Cardiac muscle cell (in vitro differentiated cells and primary cell): Measurements from ENCODE around the gene CGB1. TPM values are rescaled to one million over a fixed set of nuclear protein-coding genes. Genes with fewer than 3 reads are reported as not detected.
A peak's percentile ranks its signal among the peaks of the same experiment; 100 is the strongest.
"Not testable (repeated sequence)": the region's sequence is repeated elsewhere in the genome, so short reads cannot be mapped to it uniquely, and the experiment has no call there.

ENCODE experiments used
- DNase-seq, 2 donors: peaks; one replicate each; pipeline versions ENCODE4 v3.0.0 to v3.0.0-alpha.2; 2010 to 2017; ENCODE audit warnings: low read depth in 1 of 2, low spot score in 1 of 2
- H3K27ac ChIP-seq: fragments of 200-600 bp; sonication (generic); 2 replicates; pipeline ENCODE4 v1.5.1; 2016
- H3K27me3 ChIP-seq: fragments of 200-600 bp; sonication (generic); 2 replicates; pipeline ENCODE4 v1.6.0; 2016; ENCODE audit warnings: control low read depth
- H3K36me3 ChIP-seq: fragments of 200-600 bp; sonication (generic); 2 replicates; pipeline ENCODE4 v1.5.1; 2016; ENCODE audit warnings: control low read depth
- H3K4me1 ChIP-seq: fragments of 200-600 bp; sonication (generic); 2 replicates; pipeline ENCODE4 v1.8.1; 2017; ENCODE audit warnings: low read depth, mild to moderate bottlenecking, mixed run types
- H3K4me3 ChIP-seq: fragments of 200-600 bp; sonication (generic); 2 replicates; pipeline ENCODE4 v1.5.1; 2016; ENCODE audit warnings: mild to moderate bottlenecking
- H3K9me3 ChIP-seq: fragments of 200-600 bp; sonication (generic); 2 replicates; pipeline ENCODE4 v1.5.1; 2017; ENCODE audit warnings: low read depth, mild to moderate bottlenecking, control low read depth
- CTCF ChIP-seq: IDR thresholded peaks from 2 replicates; pipeline ENCODE4 v1.5.1; 2012; ENCODE audit warnings: low read depth, mild to moderate bottlenecking, low read length
- polyA plus RNA-seq: library from polyadenylated mRNA; unstranded; fragments of >200 nt; fragmentation: Nextera tagmentation; extraction: Ambion mirVana; gene quantifications from 2 replicates; pipeline ENCODE4 v1.2.1, GENCODE V29; 2016
- total RNA-seq: library from RNA; depleted of rRNA; stranded (reverse); fragments of >200 nt; gene quantifications from 2 replicates; pipeline ENCODE4 v1.2.3, GENCODE V29; 2016

The CGB1 gene
- total and polyA plus RNA-seq, 2 experiments from 2014 or later = not detected

DNA sequence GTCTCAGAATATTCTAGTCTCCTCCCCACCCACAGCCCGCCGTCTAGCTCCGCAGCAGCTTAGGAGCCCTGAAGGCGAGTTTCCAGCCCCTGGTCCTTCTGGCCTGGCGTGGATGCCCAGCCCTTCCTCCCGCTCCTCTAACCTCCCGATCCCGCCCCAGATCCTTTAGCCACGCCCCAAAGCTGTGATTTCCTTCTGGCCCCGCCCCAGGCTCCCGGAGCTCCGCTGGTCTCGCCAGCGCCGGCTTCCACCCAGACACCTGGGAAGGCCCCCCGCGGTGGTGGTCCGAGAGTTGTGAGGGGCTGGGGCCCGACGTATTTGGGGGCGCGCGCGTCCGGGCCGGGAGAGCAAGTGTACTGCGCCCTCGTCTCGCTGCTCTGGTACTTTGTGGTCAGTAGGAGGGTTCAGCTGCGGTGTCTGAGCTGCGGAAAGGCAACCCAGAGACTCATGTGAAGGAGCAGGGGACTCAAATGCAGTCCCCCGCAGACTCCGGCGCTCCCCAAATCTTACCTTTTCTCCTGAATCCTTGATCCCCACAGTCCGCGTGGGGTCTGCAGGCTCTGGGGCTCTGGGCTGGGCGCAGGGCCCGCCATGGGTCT, 21.0 kb upstream of the CGB1 start, which contains the start of gene CGB7:
Gene CGB7, minus strand, starts transcription at position 114 of the 599 bp plus-strand sequence. CDS start 2,374 bp downstream, outside the sequence.
- peak; percentile 59 to 77 for DNase-seq
- TF ChIP-seq CTCF = no peak
- H3K27ac ChIP-seq = no peak within 1 kb of the TSS
- peak within 1 kb of the TSS; percentile 49 for H3K4me3 ChIP-seq
- H3K4me1 ChIP-seq = peaks cover 4% of the 10 kb centered on the region
- H3K36me3 ChIP-seq = no peaks in the 10 kb centered on the region
- no peaks in the 10 kb centered on the region for H3K9me3 ChIP-seq
- no peaks in the 10 kb centered on the region for H3K27me3 ChIP-seq

- DNase-seq, H3K9me3 ChIP-seq, H3K27me3 ChIP-seq, H3K27ac ChIP-seq, H3K36me3 ChIP-seq, H3K4me1 ChIP-seq: not testable (repeated sequence)
- peak overlapping the region; percentile 49 for H3K4me3 ChIP-seq
Measured at GRCh38 chr19:49056902-49057596, 20.4 kb upstream of the CGB1 start.

GRCh38 chr19:49056101-49056901, 19.6 kb upstream of the CGB1 start:
- peak overlapping the region; percentile 49 for H3K4me3 ChIP-seq
- H3K27ac ChIP-seq = no peak overlapping the region
- TF ChIP-seq CTCF = peak; percentile 31
- H3K9me3 ChIP-seq = no peaks in the 10 kb centered on the region
- no peaks in the 10 kb centered on the region for H3K36me3 ChIP-seq
- H3K27me3 ChIP-seq = no peaks in the 10 kb centered on the region
- peaks cover 4% of the 10 kb centered on the region for H3K4me1 ChIP-seq
- DNase-seq = peak; percentile 47 to 69

GRCh38 chr19:49050376-49051033, 13.8 kb upstream of the CGB1 start:
- H3K36me3 ChIP-seq, H3K27me3 ChIP-seq, H3K27ac ChIP-seq, H3K4me1 ChIP-seq, H3K9me3 ChIP-seq, H3K4me3 ChIP-seq: not testable (repeated sequence)
- DNase-seq = peak in 1 of 2 donors; percentile 20

GRCh38 chr19:49049834-49050233, 13.1 kb upstream of the CGB1 start:
- not testable (repeated sequence) for H3K9me3 ChIP-seq, H3K4me1 ChIP-seq, DNase-seq, H3K27me3 ChIP-seq, H3K27ac ChIP-seq, H3K4me3 ChIP-seq, H3K36me3 ChIP-seq

DNA sequence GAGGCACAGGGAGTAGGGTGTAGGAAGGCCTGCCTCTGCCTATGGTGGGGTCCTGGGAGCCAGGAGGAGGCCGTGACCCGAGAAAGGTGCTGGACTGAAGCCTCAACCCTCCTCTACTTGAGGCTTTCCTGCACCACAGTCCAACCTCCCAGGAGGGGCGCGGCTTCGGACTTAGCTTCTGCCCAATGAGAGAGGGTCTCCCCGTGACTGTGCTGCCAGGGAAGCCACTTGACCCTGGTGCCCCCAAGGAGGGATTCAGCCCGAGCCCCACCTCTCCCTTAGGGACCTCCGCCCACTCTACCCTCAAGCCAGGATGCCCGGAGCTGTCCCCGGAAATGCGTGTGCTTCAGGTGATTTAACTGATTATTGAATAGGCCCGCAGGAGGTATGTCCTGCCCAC, 12.3 kb upstream of the CGB1 start, which contains the start of gene CGB8:
Gene CGB8, minus strand, starts transcription at position 101 of the 400 bp plus-strand sequence. CDS start 372 bp downstream, outside the sequence.
- not testable (repeated sequence) for H3K4me3 ChIP-seq, H3K27me3 ChIP-seq, H3K27ac ChIP-seq, H3K4me1 ChIP-seq, H3K36me3 ChIP-seq, H3K9me3 ChIP-seq, DNase-seq

GRCh38 chr19:49043548-49043947, 6.9 kb upstream of the CGB1 start, which contains the start of gene CGB5:
Gene CGB5 (plus strand): TSS chr19:49043848. CDS start chr19:49044210, 362 bp downstream.
- H3K4me3 ChIP-seq, DNase-seq, H3K9me3 ChIP-seq, H3K27ac ChIP-seq, H3K4me1 ChIP-seq, H3K36me3 ChIP-seq, H3K27me3 ChIP-seq: not testable (repeated sequence)

GRCh38 chr19:49042666-49043065, 6.0 kb upstream of the CGB1 start:
- H3K4me3 ChIP-seq = not testable (repeated sequence)

More at GRCh38 chr19:49042666-49043065, 6.0 kb upstream of the CGB1 start:
- DNase-seq, H3K27ac ChIP-seq, H3K36me3 ChIP-seq, H3K27me3 ChIP-seq, H3K9me3 ChIP-seq, H3K4me1 ChIP-seq: not testable (repeated sequence)
